IPS DF 4.7 (cell line): ENCODE measurements around the gene KCNAB1.

ENCODE experiments used
- DNase-seq: peaks from one replicate; pipeline ENCODE4 v3.0.0-alpha.2; 2013; ENCODE audit warnings: low spot score; ENCODE audit errors: extremely low read depth

Gene KCNAB1

DNA sequence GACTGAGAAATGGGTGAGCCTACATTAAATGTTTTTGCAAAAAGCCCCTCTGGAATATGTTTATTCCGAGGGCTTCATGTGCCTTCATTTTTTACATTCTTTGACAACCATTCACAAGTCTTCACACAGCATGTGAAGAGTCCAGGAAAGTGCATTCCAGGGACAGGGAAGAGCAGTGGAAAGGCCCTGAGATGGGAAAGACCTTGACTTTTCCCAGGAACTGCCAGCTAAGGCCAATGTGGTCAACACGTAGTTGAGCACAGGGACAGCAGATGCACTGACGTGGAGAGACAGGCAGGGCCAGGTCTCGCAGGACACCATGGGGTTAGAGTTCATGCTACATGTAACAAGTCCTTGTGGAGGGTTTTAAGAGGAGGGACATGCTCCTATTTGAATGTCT lies 412.8 kb downstream of the KCNAB1 start:
- no peak for DNase-seq

DNA sequence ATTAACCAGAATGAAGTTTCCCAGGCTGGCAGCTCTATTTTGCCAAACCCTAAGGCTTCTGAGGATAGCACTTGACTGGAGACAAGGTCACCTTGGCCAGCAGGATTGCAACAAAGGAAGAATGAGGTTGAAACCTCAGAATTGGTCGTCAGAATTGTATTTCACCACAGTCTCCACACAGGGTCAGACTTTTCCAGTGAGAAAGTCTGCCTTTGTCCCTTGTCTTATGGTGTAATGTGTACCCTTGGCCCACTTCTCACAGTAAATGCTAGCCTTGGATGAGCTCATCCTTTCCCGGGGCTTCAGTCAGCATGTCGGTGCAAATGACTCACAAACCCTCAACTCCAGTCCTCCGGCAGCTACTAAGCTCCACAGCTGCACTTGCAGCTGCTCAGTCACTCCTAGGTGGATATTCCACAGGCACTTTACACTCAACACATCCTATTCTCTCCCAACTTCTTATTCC lies 414.8 kb downstream of the KCNAB1 start:
- DNase-seq: no peak

DNA sequence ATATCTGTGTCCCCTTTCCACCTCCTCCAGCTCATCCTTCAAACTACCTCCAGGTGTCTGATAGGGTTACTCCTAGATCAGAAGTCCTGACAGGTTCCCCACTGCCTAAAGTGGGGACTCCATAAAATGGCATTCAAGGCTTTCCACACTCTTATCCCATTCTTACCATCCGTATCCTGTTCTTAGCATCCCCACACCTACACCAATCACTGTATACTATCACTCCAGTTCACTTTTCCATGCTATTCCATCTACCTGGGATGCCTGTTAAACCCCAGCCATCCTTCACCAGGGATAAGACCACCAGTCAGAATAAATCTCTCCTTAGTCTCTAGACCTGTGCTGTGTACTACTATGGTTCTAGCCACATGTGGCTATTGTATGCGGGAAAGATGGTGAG lies 415.4 kb downstream of the KCNAB1 start:
- no peak for DNase-seq

DNA sequence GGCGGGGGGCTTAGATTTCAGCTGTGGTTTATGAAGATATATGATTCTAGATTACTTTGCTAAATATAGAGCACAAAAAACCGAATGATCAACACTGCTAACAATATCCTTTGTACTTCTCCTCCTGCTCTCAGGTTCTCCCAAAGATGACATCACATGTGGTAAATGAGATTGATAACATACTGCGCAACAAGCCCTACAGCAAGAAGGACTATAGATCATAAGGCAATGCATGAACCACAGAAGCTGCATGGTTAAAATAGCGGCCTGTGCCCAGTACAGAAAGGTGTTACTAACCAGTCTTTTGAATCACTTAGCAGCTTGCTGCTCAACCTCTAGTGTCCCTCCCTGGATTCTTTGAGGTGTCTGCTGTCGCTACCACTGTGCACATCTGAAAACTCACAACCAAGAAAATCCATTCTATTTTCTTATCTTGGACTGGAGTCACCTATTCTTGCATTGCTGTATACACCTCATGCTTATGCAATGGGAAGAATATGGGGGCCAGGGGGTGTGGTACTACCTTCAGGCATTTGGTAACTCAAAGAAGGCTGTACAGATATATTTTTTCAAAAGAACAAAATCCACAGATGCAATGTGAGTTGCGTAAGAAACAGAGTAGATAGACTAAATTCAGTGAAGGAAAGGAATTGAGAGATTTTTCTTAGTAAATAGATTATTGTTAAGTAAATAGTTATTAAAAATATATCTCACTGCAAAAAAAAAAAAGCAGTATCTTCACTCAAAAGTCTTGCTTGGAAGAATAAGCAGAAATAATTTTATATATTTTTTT lies 416.3 kb downstream of the KCNAB1 start:
- no peak for DNase-seq

DNA sequence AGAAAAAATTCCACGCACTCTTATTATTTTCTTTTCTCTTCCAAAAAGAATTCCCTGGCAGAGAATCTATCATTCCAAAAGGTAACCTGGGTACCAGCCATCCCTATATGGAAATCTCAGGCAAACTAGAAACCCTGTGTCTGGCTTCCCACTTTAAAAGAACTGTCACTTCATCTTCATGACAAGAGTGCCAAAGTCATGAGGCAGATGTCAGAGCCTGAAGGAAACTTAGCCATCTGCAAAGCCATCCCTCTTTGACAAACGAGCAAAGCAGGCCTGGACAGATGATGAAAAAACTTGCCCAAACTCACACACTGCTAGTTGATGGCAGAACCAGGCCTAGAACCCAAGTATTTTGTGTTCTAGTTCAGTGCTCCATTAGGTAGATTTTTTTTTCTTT lies 418.7 kb downstream of the KCNAB1 start:
- DNase-seq: no peak

DNA sequence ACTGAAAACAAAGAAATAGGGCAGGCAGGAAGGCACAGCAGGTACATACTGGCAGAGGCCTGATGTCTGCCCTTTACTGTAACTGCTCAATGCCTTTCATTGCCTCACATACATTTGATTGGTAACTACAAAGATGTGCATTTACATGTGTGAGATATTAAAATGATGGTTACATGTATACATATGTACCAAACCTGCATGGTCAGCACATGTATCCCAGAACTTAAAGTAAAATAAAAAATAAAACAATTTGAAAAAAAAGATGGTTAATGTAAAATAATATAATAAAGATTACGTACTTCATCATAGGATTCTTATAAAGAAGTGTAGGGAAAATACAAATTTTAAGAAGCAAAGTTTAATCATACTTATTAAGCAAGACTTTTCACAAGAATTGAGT lies 419.4 kb downstream of the KCNAB1 start:
- no peak for DNase-seq

DNA sequence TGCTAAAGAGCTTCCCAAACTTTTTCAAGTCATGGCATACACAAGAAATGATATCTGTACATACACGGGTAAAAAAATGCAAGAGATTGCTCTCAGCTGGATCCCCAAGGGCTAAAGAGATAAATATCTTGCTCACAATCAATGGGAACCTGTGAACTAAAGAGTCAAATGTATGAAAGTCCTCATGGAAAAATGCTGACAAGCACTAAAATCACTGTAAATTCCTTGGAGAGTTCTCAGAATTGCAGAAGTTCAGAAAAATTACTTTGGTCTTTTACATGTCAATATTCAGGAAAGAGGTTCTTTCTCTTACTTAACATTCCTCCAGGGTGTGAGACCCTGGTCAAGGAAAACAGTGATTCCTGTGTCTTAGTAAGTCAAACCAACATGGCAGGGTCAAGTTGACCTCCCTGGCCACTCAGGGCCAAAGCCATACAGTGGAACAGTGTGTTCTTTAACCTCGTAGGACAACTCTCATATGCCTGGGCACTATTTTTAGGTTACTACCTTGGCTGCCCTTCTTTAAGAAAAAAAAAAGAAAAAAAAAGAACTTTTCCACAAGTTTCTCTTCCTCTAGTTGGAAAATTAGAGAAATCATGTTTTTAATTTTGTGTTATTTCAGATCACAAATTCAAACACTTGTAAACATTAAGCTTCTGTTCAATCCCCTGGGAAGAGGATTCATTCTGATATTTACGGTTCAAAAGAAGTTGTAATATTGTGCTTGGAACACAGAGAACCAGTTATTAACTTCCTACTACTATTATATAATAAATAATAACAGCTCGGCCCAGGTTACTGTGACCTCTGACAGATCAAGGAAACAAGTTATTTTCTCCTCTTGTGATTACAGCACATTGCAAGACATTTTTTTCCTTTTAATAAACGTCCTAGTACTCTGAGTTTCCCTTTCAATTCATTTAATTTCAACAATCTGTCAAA lies 422.0 kb downstream of the KCNAB1 start:
- no peak for DNase-seq

DNA sequence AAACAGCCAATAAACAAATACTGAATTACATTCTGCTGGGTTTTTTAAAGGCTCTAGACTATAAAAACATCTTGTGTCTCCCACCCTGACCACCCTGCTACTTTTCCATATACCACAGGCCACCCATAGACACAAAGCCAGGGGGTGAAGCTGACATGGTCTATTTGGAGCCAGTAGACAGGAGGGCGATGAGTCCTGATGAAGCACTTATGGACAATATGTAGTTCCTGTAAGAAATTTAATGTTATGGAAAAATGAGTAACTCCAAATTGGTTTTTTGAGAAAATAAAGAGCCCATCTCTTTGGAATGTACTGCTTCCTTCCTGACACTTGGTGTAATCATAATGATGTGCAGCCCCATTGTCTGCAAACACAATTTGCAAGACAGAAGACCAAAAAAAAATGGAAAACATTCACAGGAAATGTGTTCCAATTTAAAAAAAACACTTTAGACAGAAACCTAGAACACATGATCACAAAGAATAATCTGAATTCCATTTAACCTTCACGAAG lies 422.7 kb downstream of the KCNAB1 start:
- no peak for DNase-seq

DNA sequence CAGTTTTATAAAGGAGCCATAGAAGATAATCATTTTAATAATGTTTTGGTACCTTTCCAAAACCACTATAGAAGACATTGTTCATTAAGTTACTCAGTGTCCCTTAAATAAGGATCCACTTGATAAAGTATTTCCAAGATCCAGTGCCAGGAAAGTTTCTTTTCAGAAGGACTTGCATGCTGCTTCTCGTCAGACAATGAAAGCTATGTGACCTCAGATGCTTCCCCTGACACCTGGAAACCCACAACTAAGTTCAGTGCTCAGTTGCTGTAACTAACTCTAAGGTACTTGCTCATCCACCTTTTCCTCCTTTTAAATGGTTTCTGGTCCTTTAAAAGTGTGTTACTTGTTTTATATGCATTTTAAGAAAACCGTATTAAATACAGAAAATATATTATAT lies 427.3 kb downstream of the KCNAB1 start:
- no peak for DNase-seq

DNA sequence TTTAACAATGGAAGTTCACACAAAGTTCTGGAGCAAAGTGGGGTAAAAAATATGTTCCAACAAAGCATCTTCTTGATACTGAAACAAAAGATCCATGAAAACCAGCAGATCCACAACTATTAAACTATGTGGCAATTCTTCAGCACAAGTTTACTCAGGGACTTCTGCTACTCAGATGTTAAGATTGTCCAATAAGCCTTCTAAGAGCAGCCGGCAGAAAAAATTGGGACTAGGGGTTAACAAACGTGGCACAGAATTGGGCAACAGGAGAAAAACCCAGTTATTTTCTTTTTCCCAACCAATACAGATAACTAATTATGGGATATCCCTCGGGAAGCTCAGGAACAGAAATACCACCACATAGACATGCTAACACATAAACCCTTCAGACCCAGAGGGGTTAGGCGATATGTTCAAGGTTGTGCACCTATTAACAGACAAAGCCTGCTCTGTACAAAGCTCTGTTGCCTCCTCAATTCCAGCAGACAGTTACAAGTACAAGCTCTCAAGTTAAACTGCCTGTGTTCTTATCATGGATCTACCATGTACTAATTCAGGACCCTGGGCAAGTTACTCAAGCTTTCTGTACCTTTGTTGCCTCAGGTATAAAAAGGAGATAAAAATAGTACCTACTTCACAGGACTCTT lies 427.8 kb downstream of the KCNAB1 start:
- DNase-seq: no peak

DNA sequence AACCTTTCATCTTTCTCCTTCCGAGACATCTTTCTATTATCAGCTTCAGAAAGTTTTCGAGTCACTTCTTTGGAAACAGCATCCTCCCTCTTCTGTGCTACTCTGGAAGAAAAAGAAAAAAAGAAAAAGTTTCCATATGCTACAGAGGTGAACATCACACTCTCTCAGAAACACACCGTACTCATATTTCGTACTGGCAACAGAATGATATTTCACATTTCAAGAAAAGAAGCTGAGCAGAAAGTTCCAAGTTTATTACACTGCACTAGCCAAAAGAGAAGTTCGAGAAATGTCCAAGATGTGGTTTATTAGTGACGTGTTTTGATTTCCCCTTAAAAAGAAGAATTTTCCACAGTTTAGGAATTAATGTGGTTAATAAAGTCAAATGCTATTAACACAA lies 428.5 kb downstream of the KCNAB1 start:
- no peak for DNase-seq

DNA sequence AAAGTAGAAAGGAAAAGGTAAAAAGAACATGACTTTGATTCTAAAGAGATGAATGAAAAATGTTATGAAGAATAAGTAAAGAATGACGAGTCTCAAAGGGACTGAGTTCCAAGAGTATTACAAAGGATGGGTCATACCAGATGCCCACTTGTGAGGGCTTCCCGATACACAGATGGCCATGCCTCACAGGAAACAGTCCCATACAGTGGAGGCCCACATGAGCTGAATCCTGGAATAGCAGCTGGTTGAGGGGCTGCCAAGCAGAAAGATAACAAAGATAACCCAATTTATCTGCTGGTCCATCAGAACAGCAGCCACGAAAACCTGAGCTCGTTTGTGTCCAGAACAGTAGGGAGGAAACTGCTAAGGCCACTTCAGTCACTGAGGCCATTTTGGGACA lies 430.9 kb downstream of the KCNAB1 start:
- DNase-seq: no peak

DNA sequence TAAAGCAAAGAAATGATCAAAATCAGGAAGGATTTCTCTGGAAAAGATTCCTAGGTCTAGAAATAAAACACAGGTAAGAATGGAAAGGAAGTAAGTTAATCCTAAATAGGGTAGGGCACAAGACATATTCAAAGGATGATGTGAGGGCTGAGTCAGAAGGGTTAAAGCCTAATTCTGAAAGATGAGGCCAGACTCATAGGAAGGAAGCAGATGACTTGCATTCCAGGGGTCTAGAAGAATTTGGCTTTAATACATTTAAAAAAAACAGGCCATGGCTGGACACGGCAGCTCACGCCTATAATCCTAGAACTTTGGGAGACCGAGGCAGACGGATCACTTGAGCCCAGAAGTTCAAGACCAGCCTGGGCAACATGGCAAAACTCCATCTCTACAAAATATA lies 431.4 kb downstream of the KCNAB1 start:
- no peak for DNase-seq

DNA sequence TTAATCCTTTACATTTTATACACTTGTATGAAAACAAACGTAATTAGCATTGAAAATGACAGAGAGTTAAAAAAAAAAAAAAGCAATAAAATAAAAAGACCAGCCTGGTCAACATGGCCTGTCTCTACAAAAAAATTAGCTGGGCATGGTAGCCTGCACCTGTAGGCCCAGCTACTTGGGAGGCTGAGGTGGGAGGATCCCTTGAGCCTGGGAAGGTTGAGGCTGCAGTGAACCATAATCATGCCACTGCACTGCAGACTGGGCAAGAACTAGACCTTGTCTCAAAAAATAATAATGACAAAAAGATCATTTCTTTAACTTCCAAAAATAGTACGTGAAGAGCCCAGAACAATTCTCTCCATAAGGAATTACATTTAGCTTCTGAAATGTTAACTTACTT lies 432.6 kb downstream of the KCNAB1 start:
- DNase-seq: no peak

DNA sequence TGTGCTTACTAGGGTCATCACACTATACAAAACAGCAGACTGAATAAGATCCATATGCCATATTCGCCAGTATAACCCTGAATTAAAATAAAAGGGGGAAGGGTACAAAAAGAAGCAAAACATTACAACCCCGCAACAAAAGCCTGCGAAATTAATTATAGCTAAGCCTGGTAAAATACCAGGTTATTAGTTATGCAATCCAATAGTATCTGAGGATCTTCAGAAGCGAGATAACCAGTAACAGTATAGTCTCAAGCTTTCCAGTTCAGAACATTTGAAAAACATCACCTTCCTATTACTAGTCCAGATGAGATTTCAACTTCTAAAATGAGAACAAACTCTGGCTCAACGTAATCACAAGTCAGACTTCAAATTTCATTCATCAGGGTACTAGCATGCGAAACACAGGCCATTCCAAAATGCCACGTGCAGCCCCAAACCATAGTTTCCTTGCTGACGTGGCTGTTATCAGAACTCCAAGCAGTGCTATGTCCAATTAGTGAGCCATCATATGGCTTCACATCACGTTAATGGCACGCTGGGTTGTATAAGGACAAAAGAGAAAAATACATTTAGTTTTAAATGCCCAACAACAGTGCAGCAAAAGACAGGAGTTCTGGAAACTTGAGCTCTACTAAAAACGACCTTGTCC lies 433.5 kb downstream of the KCNAB1 start:
- DNase-seq: no peak

DNA sequence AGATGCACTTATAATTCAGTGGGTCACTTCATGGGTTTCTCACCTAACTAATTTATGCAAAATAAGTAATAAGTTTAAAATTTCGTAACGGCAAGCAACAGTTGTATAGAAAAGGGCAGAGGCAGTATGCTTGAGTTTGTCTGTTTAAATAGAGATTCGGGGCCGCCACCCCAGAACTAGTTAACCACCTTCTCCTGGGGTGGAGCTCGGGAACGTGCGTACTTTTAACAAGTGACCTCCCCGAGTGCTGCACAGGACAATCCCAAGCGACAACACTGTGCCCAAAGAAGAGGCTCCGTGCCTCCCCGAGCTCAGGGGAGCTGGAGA lies 434.1 kb downstream of the KCNAB1 start:
- no peak for DNase-seq

DNA sequence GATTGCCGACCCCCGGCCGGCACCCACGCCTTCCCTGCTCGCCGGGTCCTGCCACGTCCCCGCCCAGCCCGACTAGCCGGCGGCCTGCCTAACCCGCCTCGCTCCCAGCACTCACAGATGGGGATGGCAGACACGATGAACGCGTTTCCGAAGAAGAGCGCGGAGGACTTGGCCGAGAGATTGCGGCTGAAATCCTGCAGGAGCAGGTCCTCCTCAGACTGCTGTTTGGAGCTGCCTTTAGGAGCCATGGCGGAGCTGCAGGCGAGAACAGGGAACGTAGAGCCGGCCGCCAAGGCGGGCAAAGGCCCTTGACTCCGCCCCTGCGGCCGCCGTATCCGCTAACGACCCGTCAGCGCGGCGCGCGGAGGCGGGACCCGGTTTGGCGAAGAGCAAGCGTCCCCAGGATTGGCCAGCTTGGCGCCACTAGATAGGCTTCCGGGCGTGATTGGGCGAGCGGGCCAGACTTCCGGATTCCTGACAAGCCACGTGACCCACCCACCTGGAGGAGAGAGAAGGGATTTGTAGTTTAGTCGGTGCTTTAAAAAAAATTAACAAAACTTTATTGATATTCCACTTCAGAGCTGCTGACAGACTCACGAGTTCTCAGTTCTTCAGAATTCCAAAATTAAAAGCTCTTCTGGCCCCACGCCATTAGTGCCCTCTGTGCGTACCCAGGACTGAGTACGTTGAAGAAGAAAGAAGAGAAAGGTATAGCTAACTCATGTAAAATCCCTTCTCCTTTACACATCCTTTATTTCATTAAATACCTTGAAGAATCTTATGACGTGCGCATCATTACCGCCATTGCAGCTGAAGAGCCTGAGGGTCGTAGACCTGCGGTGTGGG lies 434.7 kb downstream of the KCNAB1 start, which contains the start of gene SSR3:
TSS of gene SSR3 (minus strand) at position 276 of the 846 bp plus-strand sequence. CDS start at position 248, 28 bp downstream.
- peak; percentile 94 for DNase-seq

DNA sequence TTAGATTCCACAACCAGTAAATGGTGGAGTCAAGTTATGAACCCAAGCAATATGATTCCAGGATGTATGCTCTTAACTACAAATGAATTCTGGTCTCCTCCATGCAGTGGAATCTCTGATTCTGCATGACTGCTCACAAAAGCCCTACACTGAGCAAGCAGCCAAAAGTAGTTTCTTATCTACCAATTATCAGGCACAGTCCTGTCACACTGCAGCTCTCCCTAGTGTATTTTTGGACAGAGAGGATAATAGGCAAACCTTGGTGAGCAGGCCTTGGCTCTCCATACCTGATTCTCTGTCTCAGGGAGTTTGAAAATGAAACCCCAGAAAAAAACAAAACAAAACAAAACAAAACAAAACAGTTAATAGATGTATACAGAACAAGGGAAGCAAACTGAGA lies 438.0 kb downstream of the KCNAB1 start:
- no peak for DNase-seq

DNA sequence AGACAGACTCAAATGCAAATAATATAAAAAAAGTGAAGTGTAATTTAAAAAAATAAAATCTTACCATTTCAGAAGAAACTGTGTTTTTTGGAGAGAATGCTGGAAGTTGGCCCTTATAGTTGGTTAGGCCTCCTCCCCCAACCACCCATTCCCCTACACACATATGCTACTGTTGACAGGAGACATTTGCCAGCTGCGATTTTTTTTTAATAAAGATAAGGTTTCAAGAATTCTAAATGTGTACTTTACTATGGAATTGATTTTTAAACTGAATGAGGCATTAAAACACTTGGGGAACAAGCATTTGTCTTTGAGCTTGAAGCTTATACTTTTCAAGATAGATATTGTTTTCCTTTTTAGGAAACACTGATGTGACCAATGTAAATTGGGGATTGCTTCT lies 438.9 kb downstream of the KCNAB1 start:
- no peak for DNase-seq

DNA sequence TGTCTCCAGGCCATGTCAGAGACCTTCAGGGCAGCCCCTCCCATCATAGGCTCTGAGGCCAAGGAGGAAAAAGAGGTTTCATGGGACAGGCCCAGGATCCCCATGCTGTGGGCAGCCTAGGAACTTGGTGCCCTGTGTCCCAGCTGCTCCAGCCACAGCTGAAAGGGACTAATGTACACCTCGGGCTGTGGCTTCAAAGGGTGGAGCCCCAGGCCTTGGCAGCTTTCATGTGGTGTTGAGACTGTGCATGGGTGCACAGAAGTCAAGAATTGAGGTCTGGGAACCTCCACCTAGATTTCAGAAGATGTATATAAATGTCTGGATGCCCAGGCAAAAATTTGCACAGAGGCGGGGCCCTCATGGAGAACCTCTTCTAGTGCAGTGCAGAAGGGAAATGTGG lies 441.2 kb downstream of the KCNAB1 start:
- no peak for DNase-seq
